Testis (tissue), 3 donors: Measurements from ENCODE around the gene POLD4. TPM values are rescaled to one million over a fixed set of nuclear protein-coding genes. Genes with fewer than 3 reads are reported as not detected.
A peak's percentile ranks its signal among the peaks of the same experiment; 100 is the strongest.

Experiments
- DNase-seq: peaks from one replicate; pipeline ENCODE4 v3.0.0-alpha.2; 2019
- H3K27ac ChIP-seq, 2 donors: fragments of 200-600 bp; sonication (generic); one replicate each; pipeline ENCODE4 v1.5.1; 2019
- H3K27me3 ChIP-seq: fragments of 200-600 bp; sonication (generic); one replicate; pipeline ENCODE4 v1.5.1; 2019
- H3K36me3 ChIP-seq: fragments of 200-600 bp; sonication (generic); one replicate; pipeline ENCODE4 v1.5.1; 2017; ENCODE audit warnings: low read depth; ENCODE audit errors: missing control alignments
- H3K4me1 ChIP-seq: fragments of 200-600 bp; sonication (generic); one replicate; pipeline ENCODE4 v1.5.1; 2019
- H3K4me3 ChIP-seq, 2 donors: fragments of 200-600 bp; sonication (generic); one replicate each; pipeline ENCODE4 v1.5.1; 2017 to 2019
- H3K9me3 ChIP-seq: fragments of 200-600 bp; sonication (generic); one replicate; pipeline ENCODE4 v1.5.1; 2017
- CTCF ChIP-seq, 3 experiments: fragments of 450-650 bp in 2 of 3; fragments of 200-600 bp in 1 of 3; sonication (generic) in 1 of 3; IDR thresholded peaks; one replicate each; pipeline ENCODE4 v1.5.1; 2016 to 2019; ENCODE audit warnings: antibody characterized with exemption in 3 of 3, mild to moderate bottlenecking in 2 of 3, moderate library complexity in 1 of 3
- POLR2A ChIP-seq: fragments of 450-650 bp; IDR thresholded peaks from one replicate; pipeline ENCODE4 v1.6.1; 2017; ENCODE audit warnings: antibody characterized with exemption, mild to moderate bottlenecking, moderate library complexity
- WGBS, 2 donors: methylation state at CpG; one replicate each; pipeline ENCODE4 v1.1.5; 2018; 5-methylcytosine and 5-hydroxymethylcytosine counted together
- intact Hi-C: fragments of 100-400 bp; cut with DNase I; formaldehyde crosslinking; loops from one replicate; pipeline ENCODE4 v1.15.1; 2023; ENCODE audit warnings: low total_unique reads
- polyA plus RNA-seq: library from polyadenylated mRNA; stranded (reverse); fragments of 350-450 nt; fragmentation: Illumina TruSeq; extraction: RNeasy Lipid Tissue Mini Kit (QIAGEN cat#74804); gene quantifications from one replicate; pipeline ENCODE4 v1.2.3, GENCODE V29; 2014; ENCODE audit warnings: low read depth, low replicate concordance; ENCODE audit not compliant: insufficient read depth
- total RNA-seq, 2 donors: library from RNA; depleted of rRNA; stranded (reverse); fragments of >200 nt; gene quantifications; one replicate each; pipeline ENCODE4 v1.2.3, GENCODE V29; 2016

POLD4 gene
- total and polyA plus RNA-seq, 3 donors from 2014 or later = 53.8 to 59.1 (median 54.6) TPM

GRCh38 chr11:67371189-67371910 lies 18.0 kb upstream of the POLD4 start:
- Histone ChIP-seq H3K36me3 (no peaks in the 10 kb centered on the region), H3K4me3 (no peak overlapping the region), H3K27ac (no peak overlapping the region), H3K9me3 (no peaks in the 10 kb centered on the region), H3K4me1 (peaks cover 36% of the 10 kb centered on the region), H3K27me3 (no peaks in the 10 kb centered on the region)
- TF ChIP-seq CTCF (IDR thresholded peaks at IDR 0.05) (peak; percentile 11 to 29 (median 16)), POLR2A (no peak)
- intact Hi-C loops = no loop called here
- no peak for DNase-seq
- 48 to 55% methylated on average over 7 to 8 of the region's 8 CpGs for WGBS, 2 donors

- intact Hi-C loops = no loop called here
- Histone ChIP-seq H3K4me3 (no peak overlapping the region), H3K4me1 (peaks cover 41% of the 10 kb centered on the region), H3K9me3 (no peaks in the 10 kb centered on the region), H3K36me3 (no peaks in the 10 kb centered on the region), H3K27ac (peak overlapping the region in 1 of 2 donors; percentile 18), H3K27me3 (no peaks in the 10 kb centered on the region)
- no peak for TF ChIP-seq POLR2A
- TF ChIP-seq CTCF (IDR thresholded peaks at IDR 0.05) = no peak
- 61 to 66% methylated on average over 11 to 13 of the region's 14 CpGs for WGBS, 2 donors
- no peak for DNase-seq
Observed at GRCh38 chr11:67370351-67371076, 17.2 kb upstream of the POLD4 start.

GRCh38 chr11:67369801-67370284 lies 16.5 kb upstream of the POLD4 start:
- Histone ChIP-seq H3K4me1 (peaks cover 41% of the 10 kb centered on the region), H3K27ac (peak overlapping the region in 1 of 2 donors; percentile 18), H3K9me3 (no peaks in the 10 kb centered on the region), H3K4me3 (no peak overlapping the region), H3K27me3 (no peaks in the 10 kb centered on the region), H3K36me3 (no peaks in the 10 kb centered on the region)
- intact Hi-C loops = no loop called here
- DNase-seq = no peak
- no peak for TF ChIP-seq POLR2A
- no peak for TF ChIP-seq CTCF (IDR thresholded peaks at IDR 0.05)
- WGBS, 2 donors = 63 to 73% methylated on average over 12 of the region's 12 CpGs

- H3K9me3 ChIP-seq = no peaks in the 10 kb centered on the region
Observed at GRCh38 chr11:67369275-67369674, 15.9 kb upstream of the POLD4 start.

More at GRCh38 chr11:67369275-67369674, 15.9 kb upstream of the POLD4 start:
- WGBS, 2 donors = 84 to 88% methylated on average over 8 of the region's 8 CpGs
- DNase-seq = no peak
- Histone ChIP-seq H3K4me3 (no peak overlapping the region), H3K4me1 (peaks cover 36% of the 10 kb centered on the region), H3K27me3 (no peaks in the 10 kb centered on the region), H3K27ac (peak overlapping the region in 1 of 2 donors; percentile 18), H3K36me3 (no peaks in the 10 kb centered on the region)
- TF ChIP-seq POLR2A = no peak
- no peak for TF ChIP-seq CTCF (IDR thresholded peaks at IDR 0.05)
- intact Hi-C loops = no loop called here
